ENCODE results near the gene ARHGDIG.
"Not testable (repeated sequence)": the region's sequence is repeated elsewhere in the genome, so short reads cannot be mapped to it uniquely, and the experiment has no call there.

The ARHGDIG gene

DNA sequence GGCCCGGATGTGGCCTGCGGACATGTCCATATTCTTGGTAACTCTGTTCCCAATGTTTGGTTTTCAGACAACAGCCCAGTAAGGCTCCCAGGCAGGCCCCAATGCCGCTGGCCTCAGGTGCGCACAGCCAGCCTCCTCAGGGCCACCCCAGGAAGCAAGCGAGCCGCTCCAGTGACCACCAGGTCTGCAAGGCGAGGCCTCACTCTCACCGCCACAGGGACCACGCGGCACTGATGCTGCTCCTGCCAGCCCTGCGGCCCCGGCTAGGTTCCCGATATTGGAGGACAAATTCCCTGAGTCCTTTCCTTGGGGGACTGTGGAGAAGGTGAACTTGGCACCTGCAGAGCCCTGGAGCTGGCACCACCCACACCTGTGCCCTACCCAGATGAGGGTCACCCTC is 21.6 kb downstream of the ARHGDIG start:
- no peak for ATAC-seq

DNA sequence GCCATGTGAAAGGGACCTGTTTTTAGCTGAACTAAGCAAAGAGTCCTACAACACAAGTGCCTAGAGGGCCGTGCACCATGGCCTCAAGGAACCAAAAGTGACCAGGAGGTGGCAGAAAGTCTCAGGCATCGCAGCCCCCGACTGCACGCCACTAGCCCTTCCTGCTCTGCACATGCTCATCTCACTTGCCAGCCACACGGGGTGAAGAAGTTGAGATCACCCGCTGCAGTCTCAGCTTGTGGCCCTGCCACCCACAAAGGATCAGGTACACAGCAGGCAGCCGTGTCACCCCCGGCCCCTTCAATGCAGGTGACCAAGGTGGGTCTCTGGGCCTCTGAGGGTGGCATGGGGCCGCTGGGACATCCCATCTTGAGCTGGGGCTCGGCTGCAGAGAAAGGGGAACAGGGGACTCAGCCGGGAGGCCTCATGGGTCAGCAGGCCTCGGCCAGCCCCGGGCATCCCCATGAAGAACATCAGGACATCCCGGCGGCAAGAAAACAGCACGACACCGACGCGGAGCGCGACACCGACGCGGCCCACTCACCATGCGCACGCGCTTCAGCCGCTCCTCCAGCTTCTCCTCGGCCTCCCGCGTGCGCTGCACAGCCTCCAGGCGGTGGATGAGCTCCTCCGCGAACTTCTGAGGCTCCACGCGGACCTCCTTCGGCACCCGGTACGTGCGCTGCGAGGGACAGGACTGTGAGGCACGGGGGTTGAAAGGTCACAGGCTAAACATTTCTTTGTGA is 23.5 kb downstream of the ARHGDIG start:
- peak in 1 of 2 donors; percentile 30 for ATAC-seq

DNA sequence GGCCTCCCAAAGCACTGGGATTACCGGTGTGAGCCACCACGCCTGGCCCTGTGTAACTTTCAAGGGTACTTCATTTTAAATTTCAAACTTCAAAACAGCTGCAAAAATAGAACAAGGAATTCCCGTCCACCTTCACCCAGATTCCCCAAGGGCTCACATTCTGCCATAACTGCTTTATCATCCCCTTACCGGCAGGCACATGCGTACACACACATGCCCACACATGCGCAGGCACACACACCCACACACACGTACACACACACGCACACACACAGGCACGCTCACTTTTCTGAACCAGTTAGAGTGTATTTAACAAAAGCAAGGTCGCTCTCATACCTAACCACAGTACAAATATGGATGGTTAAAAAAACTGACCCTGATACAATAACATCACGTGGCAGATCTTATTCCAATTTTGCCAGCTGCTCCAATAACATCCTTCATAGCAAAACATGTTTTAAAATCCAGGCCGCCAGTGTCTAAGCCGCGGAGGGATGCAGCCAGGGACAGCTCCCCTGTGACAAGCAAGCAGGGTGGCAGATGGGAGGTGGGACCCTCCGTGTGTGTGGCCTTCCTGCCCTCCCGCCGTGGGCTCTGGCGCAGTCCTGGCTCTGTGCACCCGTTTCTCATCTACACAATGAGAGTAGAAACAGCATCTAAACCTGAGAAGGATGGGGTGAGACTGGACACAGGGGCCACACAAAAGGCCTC is 25.7 kb downstream of the ARHGDIG start:
- ATAC-seq = no peak

DNA sequence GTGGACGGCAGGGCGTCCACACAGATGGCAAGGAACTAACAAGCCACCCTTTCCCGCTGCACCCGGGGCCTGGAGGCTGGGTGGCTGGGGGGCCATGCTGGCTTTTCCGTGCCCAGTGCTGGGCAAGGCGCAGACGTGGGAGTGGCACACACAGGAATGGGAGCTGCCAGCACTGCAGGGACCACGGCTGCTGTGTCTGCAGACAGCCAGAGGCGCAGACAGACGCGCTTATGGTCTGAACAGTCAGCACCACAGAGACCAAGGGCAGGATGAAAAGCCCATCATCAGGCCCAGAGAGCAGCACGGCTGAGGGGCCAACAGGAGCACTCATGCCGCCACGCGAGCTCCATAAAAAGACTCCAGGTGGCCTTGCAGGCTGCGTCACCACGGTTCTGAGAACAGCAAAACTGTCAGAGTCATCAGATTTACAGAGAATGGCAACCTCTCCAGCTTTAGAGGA is 26.6 kb downstream of the ARHGDIG start:
- ATAC-seq = no peak

DNA sequence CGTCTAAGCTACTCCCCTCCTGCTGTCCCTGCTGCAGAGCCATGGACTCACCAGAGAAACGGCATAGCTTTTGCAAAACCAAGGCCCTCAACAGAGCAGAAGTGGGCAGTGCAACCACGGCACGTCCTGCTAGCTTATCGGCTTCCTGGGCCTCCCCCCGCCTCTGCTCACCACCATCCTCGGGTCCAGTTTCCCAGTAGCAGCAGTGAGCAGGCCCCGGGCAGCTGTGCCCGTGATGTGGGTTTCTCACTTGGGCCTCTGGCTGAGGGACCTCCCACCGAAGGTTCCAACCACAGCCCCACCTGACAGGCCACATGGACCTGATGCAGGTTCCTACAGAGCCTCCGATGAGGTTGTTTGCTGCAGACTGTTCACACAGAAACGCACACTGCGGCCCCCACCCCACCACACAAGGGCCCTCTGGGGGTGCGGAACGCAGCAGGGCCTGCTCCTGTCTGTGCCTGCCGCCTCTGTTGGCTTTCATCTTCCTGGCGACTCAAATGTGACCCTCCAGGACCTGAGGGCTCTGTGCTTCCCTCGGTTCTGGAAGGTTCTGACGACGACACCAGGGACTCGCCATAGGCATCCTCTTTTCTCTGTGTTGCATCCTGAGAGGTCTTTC is 27.4 kb downstream of the ARHGDIG start:
- no peak for ATAC-seq

DNA sequence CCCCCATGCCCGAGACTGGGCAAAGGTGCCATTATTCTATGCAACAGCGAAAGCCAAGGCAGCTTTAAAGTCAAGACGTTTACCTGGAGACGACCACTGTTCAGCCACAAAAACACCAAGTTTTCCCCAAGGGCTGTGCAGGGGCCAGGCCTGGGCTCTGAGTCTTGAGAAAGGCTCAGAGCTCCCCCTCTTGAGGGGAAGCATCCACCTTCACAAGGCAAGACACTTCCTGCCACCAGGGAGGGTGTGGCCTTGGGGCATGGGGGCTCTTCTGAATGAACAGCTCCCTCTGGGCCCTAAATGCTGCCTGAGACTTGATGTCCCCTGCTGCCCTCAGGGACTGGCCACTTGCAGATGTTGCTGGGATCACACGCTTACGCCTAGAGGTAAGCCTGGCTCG is 29.1 kb downstream of the ARHGDIG start:
- no peak for ATAC-seq

DNA sequence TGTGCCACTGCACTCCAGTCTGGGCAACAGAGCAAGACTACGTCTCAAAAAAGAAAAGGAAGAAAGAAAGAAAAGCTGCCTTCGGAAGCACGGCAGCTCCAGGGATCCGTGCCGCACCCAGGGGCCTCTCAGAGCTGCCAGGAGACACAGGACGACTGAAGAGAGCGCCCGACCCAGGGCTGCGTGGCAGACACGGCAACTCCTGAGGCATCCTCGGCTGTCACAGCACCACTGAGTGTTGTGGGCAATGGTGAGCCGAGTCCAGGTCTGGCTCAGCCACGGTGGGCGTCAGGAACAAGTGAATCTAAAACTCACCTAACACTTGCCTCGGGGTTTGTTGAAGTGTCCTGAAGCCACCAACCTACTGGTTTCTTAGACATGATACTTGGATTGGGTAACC is 31.3 kb downstream of the ARHGDIG start:
- ATAC-seq = no peak

DNA sequence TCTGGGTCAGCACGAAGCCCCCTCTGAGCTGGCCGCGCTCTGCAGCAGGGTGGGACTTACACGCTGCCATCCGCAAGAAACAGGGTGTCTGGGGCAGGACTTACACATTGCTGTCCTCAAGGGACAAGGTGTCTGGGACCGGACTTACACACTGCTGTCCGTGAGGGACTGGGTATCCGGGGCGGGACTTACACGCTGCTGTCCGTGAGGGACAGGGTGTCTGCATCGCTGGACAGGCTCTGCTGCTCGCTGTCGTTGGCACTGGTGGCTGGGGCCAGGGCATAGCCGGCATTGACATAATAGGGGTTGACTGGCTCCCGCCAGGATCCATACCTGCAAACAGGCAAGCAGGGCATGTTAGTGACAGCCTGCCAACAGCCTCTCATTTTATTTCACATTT is 34.0 kb downstream of the ARHGDIG start:
- ATAC-seq = no peak

DNA sequence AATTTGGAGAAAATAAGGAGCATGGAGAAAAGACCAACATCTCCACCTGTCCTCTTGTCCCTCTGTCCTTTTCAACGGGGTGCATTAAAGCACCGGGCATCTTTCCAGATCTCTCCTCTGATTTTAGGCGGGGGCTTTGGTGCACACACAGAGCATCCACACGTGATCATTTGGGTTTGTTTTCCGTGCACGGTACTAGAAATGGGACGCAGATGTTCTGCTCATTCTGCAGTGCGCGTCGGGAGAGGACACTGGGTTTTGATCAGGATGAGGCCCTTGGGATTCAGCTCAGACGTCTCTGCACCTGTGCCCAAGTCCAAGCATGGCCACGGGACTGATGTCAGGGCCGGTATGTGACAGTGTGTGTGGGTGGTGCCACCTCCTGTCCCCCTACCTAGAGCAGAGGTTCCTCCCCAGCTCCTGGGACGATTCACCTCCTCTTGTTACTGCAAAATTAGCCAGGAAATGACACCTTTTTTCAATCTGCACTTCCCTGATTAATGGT is 34.5 kb downstream of the ARHGDIG start:
- no peak for ATAC-seq

DNA sequence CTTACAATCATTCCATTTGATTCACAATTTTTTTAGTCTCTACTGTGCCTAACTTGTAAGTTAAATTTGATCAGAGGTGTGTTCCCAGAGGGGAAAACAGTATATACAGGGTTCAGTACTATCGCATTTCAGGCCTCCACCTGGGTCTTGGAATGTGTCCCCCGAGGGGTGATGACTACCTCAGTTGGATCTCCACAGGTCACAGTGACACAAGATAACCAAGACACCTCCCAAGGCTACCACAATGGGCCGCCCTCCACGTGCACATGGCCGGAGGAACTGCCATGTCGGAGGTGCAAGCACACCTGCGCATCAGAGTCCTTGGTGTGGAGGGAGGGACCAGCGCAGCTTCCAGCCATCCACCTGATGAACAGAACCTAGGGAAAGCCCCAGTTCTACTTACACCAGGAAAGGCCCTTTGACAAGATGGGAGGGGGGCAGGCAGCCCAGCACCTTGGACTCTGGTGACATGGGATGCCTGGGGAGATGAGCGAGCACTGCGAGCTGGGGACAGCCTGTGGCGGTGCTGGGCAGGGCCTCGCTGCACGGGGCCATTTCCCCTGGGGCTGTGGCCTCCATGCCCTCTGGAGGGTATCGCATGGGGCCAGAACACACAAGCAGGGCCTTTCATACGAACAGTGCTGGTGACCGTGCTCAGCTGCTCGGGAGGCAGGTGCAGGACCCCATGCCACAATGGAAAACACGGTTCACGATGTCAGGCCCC is 36.5 kb downstream of the ARHGDIG start:
- no peak for ATAC-seq

DNA sequence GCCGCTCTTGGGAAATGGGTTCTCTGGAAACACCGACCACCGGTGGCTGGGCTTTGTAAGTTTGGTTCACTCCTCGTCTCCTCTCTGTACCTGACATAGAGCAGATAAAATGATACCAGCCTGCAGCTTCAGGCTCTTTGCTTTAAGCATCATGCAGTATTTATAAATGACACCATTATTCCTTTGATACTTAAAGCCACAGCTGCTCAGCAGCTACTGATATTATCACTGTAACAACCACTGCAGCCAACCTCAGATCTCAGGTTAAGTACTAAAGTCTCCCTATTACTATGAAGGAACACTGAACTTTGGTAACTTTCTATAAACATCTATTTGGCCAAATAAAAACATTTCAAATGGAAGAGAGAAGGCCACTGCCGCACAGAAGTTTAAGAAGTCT is 37.2 kb downstream of the ARHGDIG start:
- ATAC-seq = no peak

DNA sequence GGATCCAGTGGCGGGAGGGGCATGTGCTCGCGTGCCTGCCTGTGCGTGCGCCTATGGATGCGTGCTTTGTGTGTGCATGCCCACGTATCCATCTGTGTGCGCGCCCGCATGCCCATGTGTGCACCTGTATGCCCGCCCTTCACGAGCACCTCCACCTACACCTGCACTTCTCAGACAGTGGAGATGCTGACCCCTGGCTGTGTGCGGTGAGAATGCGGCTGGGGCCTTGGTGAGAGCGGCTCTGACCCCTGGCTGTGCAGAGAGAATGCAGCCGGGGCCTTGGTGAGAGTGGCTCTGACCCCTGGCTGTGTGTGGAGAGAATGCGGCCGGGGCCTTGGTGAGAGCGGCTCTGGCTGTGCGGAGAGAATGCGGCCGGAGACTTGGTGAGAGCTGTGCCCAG is 38.2 kb downstream of the ARHGDIG start:
- ATAC-seq = no peak

DNA sequence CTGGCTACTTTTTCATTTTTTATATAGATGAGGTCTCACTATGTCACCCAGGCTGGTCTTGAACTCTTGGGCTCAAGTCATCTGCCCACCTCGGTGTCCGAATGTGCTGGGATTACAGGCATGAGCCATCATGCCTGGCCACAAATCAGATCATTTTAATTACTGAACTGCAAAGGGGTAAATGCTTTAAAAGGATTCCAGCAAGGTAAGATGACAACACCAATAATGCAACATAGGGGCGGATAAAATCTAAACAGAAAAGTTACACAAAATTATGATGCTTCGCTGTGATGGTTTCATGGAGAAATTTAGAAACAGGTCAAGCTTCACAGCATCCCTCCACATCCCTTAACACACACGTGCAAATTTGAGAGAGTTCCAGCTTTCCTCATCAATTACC is 39.8 kb downstream of the ARHGDIG start:
- ATAC-seq = no peak

DNA sequence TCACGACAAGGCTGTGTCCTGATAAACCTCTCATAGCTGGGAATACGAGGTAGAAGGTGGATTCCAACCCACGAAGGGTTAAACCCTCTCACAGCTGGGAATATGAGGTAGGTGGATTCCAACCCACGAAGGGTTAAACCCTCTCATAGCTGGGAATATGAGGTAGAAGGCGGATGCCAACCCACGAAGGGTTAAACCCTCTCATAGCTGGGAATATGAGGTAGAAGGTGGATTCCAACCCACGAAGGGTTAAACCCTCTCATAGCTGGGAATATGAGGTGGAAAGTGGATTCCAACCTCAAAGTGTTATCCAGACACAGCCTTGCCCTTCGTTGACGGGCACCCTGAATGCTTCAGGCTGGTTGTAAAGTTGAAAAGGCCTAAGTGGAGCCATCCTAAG is 41.1 kb downstream of the ARHGDIG start:
- ATAC-seq = no peak

DNA sequence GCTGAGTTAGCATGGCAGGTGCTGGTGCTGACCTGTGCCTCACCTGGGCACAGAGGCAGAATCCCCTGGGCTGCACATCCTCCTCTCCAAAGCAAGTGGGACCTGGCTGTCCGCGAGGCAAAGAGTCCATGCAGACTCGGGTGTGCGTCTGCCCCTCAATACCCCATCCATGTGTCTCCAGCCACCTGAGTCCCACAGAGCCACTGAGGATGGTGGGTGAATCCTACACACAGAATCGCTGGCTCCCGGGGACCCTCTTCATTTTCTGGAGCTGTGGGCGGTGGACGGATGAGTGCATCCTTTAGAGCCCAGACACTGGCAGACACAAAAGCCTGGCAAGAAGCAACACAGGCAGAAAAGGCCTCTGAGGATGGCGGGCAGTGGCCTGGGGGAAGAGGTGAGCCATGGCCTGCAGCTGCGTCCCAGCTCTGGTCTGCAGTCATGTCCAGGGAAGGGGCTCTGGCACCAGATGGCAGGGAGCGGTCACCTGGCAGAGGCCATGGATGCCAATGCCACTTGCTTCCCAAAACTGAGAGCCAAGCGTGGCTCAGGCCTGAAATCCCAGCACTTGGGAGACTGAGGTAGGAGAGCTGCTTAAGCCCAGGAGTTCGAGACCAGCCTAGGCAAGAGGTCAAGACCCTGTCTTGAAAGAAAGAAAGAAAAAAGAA is 42.2 kb downstream of the ARHGDIG start:
- ATAC-seq = no peak

DNA sequence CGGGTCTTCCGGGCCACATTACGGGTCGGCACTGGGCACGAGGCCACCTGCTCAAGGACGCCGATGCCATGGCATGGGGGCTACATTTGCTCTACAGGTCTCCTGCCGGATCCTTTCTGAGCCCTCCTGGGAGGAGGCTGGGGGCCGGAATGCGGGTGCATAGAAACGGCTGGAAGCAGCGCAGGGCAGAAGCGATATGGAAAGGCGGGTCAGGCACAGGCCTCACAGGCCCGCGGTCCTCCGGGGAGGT is 43.7 kb downstream of the ARHGDIG start:
- ATAC-seq = no peak

DNA sequence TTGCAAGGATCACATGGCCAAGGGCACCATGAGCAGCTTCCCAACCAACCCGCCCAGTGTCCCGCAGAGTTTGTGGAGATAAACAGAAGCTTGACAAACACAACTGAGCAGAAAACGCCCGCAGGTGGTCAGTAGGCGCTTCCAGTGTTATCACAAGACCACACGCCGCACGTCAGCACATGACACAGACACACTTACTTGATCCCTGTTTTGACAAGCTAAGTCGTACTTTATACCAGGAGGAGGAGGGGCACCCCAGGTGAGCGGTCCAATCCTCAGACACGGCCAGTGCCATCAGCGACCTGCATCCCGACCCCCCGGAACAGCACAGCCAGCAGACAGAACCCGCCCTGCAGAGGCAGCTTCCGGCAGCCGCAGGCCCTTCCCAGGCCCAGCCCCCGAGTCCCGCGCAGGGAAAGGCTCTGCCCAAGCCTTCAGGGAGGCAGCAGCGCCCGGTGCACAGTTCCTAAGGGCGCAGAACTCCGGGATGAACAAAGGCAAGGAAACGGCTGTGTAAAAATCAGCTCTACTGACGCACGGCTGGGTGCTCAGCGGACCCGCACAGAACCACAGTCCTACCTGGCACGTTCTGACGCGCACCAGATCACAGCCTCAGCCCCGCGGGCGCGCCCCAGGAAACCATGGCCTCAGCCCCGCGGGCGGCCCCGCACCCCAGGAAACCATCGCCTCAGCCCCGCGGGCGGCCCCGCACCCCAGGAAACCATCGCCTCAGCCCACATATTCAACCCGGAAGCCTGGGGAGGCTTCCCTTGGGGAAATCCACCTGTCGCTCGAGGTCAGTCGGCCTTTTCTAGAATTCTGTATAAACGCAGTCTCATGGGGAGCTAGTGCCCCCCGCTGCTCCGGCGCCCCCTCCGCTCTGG is 44.3 kb downstream of the ARHGDIG start:
- peak; percentile 52 to 60 for ATAC-seq

DNA sequence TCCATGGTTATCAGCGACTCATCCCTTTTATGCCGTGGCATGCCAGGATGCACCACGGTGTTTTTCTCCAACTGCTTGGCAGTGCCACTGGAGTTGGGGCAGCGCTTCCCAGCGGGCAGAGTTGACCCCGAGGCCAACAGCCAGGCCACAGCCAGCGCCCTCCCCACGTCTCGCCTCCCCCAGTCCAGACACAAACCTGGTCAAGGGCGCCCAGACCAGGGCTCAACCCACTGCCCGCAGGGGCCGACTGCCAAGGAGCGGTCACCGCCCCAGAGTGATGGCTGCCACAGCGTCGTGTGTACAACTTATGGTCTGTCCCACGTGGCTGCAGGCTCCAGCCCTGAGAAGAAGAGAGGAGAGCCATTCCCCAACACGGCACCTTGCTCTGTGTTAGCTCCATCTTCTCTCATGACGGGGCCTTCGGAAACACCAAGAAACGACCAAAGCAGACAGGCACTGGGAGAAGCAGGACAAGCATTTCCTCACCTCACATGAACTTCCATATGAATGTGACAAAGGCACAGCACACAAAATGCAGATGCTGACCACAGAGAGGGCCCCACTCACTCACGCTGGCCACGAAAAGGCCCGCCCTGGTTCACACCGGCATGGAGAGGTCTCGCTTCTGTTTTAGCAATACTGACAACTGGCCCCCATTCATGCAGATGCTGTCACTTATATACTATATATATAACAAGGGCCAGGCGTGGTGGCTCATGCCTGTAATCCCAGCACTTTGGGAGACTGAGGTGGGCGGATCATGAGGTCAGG is 45.2 kb downstream of the ARHGDIG start:
- no peak for ATAC-seq

DNA sequence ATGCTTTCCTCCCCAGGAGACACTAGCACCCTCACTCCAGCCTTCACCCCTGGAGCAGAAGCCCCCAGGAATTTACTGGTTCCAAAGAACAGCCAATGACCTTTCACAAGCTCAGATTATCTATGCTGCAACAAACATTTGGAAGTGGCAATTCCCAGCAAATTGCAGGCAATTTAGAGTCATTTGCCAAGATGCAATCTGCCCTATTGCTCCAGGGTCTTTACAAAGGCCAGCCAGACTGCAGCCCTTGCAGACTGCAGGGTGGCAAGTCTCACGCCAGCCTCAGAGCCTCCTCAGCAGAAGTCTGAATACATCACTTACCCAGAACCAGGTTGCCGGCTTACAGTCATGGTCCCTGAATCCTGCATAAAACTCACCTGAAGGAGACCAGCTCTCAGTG is 50.4 kb downstream of the ARHGDIG start:
- ATAC-seq = no peak

DNA sequence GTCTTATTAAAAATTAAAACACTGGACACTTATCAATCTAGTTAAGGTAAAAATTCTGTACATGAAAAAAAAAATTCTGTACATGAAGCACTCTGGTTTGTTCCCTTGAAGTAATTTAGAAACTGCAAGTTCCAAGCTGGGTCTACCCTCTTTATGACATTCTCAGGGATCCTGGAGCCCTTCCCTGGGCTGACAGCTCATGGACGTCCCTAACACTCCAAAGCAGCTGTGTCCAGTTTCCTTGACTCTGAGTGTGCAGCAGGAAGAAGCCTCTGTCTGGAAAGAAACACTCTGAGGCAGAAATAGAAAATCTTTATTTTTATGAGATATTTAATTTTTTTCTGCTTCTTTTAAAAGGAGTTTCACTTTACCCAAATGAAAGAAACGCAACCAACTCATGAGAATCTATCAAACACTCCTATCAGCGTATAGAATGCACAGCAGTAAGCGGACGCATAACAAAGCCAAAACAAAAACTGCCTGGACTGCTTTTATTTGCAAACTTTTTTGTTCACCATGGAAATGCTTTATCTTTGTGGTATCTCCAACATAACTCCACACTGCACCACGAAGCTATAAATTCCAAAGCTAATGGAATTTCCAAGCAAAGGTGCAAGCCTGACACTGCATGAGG is 50.9 kb downstream of the ARHGDIG start:
- ATAC-seq = not testable (repeated sequence)
